ENCODE results near the gene PCMT1.

PCMT1 gene

DNA sequence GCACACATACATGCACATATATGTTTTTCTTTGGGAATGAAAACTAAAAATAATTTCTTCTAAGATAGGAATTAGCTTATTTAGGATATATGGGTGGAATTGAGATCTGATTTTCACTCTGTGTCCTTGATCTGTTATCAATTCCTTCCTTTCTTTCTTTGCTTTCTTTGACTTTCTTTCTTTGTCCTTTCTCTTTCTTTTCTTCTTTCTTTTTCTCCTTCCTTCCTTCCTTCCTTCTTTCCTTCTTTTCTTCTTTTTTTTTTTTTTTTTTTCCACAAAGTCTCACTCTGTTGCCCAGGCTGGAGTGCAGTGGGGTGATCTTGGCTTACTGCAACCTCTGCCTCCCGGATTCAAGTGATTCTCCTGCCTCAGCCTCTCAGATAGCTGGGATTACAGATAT, 28.1 kb downstream of the PCMT1 start:
- TF ChIP-seq, protein P1, sequence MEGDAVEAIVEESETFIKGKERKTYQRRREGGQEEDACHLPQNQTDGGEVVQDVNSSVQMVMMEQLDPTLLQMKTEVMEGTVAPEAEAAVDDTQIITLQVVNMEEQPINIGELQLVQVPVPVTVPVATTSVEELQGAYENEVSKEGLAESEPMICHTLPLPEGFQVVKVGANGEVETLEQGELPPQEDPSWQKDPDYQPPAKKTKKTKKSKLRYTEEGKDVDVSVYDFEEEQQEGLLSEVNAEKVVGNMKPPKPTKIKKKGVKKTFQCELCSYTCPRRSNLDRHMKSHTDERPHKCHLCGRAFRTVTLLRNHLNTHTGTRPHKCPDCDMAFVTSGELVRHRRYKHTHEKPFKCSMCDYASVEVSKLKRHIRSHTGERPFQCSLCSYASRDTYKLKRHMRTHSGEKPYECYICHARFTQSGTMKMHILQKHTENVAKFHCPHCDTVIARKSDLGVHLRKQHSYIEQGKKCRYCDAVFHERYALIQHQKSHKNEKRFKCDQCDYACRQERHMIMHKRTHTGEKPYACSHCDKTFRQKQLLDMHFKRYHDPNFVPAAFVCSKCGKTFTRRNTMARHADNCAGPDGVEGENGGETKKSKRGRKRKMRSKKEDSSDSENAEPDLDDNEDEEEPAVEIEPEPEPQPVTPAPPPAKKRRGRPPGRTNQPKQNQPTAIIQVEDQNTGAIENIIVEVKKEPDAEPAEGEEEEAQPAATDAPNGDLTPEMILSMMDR (conservative IDR thresholded peaks at IDR 0.05; ENCODE audit: low read depth): no peak
- ChIA-PET CTCF (interaction anchor here (1.3 kb wide), 1 partner anchor 17 kb away, joined by 3 read pairs; no protein-coding TSS in a partner anchor), POLR2A (ENCODE audit: low non-redundant PET) (no interaction called here)
- H3K27ac ChIP-seq: no peak overlapping the region
- DNase-seq (ENCODE audit: low spot score): no peak

DNA sequence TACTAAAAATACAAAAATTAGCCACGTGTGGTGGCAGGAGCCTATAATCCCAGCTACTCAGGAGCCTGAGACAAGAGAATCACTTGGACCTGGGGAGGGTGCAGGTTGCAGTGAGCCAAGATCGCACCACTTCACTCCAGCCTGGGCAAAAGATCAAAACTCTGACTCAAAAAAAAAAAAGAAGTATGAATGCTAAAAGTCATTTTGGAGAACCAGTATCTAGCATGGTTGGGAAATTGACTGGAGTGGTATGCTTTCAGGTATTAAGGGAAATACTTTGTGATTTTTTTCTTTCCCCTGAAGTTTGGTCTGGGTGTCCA, 30.1 kb downstream of the PCMT1 start:
- ChIA-PET POLR2A (ENCODE audit: low non-redundant PET) (no interaction called here), CTCF (no interaction called here)
- no peak for DNase-seq (ENCODE audit: low spot score)
- H3K27ac ChIP-seq: no peak overlapping the region
- TF ChIP-seq, protein P1 (conservative IDR thresholded peaks at IDR 0.05; ENCODE audit: low read depth): no peak

DNA sequence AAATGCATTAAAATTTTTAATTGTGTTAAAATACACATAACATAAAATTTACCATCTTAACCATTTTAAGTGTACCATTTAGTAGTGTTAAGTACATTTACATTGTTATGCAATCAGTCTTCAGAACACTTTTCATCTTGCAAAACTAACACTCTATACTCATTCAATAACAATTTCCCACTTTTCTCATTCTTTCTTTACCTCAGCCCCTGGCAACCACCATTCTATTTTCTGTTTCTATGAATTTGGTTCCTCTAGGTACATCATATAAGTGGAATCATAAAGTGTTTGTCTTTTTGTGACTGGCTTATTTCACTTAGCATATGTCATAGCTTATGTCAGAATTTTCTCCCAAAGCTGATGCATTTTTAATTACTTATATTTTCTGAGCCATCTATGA, 32.2 kb downstream of the PCMT1 start:
- no peak for DNase-seq (ENCODE audit: low spot score)
- ChIA-PET POLR2A (ENCODE audit: low non-redundant PET) (no interaction called here), CTCF (interaction anchor here (0.7 kb wide), 1 partner anchor 9 kb away, joined by 4 read pairs; no protein-coding TSS in a partner anchor)
- H3K27ac ChIP-seq: no peak overlapping the region
- TF ChIP-seq, protein P1 (conservative IDR thresholded peaks at IDR 0.05; ENCODE audit: low read depth): no peak

DNA sequence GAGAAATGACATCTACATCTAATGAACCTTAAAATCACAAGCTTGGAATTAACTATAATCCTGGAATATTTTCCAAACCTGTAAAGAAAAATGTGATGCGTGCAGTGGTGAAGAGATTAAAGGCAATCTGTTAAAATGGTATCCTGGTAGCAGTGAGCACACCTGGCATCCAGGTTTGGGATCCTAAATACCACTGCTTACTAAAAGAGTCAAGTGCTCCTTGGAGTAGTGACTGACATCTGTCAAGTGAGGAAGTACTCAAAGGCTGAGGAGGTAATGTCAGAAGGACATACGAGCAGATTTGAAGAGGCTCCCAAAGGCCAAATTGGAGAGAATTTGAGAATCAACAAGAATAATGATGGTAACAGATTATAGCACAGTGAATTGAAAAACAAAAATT, 32.8 kb downstream of the PCMT1 start:
- H3K27ac ChIP-seq: no peak overlapping the region
- TF ChIP-seq, protein P1 (conservative IDR thresholded peaks at IDR 0.05; ENCODE audit: low read depth): no peak
- ChIA-PET CTCF (interaction anchor here (0.7 kb wide), 1 partner anchor 10 kb away, joined by 4 read pairs; no protein-coding TSS in a partner anchor), POLR2A (ENCODE audit: low non-redundant PET) (no interaction called here)
- no peak for DNase-seq (ENCODE audit: low spot score)

DNA sequence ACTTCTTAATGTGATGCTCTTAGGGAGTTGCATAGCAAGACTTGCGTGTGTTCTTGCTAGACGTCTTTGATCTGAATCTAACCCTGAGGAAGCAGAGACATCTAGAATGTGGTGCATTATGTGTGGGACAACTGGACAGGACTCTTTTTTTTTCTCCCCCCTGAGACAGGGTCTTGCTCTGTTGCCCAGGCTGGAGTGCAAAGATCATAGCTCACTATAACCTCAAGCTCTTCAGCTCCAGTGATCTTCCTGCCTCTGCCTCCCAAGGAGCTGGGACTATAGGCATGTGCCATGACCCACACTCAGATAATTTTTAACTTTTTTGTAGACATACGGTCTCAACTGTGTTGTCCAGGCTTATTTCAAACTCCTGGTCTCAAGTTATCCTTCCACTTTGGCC, 34.0 kb downstream of the PCMT1 start:
- CTCF ChIA-PET: interaction anchor here (1.1 kb wide), 1 partner anchor 30 kb away, joined by 4 read pairs; no protein-coding TSS in a partner anchor

DNA sequence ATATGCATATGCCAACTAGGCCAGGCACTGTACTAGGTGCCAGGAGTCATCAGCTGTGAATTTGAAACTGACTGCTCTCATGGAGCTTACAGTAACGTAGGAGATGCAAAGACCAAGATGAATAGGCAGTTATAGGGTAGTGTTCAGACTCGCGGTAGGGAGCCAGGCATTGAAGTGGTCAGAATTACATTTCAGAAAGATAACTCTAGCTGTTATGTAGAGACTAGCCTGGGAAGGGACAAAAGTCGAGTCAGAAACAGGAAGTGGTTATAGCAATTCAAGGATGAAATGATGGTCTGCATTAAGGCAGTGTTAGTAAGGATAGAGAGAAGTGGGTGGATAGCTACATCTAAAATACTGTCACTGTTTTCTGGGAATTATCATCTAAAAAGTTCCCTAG, 56.6 kb downstream of the PCMT1 start:
- DNase-seq (ENCODE audit: low spot score): no peak
- H3K27ac ChIP-seq: 0 out of 2 replicates have a peak overlapping the region, but pooled peaks have one; percentile 39
- ChIA-PET CTCF (no interaction called here), POLR2A (ENCODE audit: low non-redundant PET) (no interaction called here)
- TF ChIP-seq, protein P1 (conservative IDR thresholded peaks at IDR 0.05; ENCODE audit: low read depth): no peak

More for the DNA sequence above, 34.0 kb downstream of the PCMT1 start:
- TF ChIP-seq, protein P1 (conservative IDR thresholded peaks at IDR 0.05; ENCODE audit: low read depth): no peak
- POLR2A ChIA-PET (ENCODE audit: low non-redundant PET): no interaction called here
- no peak for DNase-seq (ENCODE audit: low spot score)
- no peak overlapping the region for H3K27ac ChIP-seq

DNA sequence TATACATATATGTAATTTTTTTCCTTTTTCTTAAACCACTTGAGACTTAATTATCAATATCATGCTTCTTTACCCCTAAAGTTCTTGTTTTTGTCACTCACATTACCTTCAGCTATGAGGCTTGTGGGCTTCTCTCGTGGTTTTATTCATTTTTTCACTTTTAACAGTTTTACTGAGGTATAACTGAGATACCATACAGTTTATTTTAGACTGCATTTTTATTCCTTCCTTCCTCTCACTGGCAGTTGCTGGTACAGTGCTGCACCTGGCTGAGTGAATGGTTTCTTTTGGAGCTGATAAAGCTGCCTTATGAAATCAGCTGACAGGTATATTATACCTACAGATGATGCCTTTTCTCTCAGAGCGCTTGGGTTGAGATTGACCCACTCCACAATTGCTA, 60.3 kb downstream of the PCMT1 start:
- TF ChIP-seq, protein P1 (conservative IDR thresholded peaks at IDR 0.05; ENCODE audit: low read depth): no peak
- H3K27ac ChIP-seq: no peak overlapping the region
- DNase-seq (ENCODE audit: low spot score): no peak
- CTCF ChIA-PET: no interaction called here
- POLR2A ChIA-PET (ENCODE audit: low non-redundant PET): no interaction called here
